ENCODE results near the gene UBA52. TPM values are rescaled to one million over a fixed set of nuclear protein-coding genes. Genes with fewer than 3 reads are reported as not detected.

The UBA52 gene
- total RNA-seq, 4 donors from 2014 or later, result 405 to 1,087 (median 865) TPM

- TF ChIP-seq POLR2A (IDR thresholded peaks at IDR 0.05) (no peak), POLR2AphosphoS5 (IDR thresholded peaks at IDR 0.05) (no peak), CTCF (IDR thresholded peaks at IDR 0.05) (no peak), EP300 (IDR thresholded peaks at IDR 0.05) (no peak)
- Histone ChIP-seq H3K27me3 (peaks cover 96% of the 10 kb centered on the region), H3K4me3 (no peak overlapping the region), H3K36me3 (no peaks in the 10 kb centered on the region), H3K9me3 (no peaks in the 10 kb centered on the region), H3K4me1 (peaks cover 57% of the 10 kb centered on the region), H3K27ac (no peak overlapping the region)
- WGBS, result no CpG with 5 or more reads among the region's 3 CpGs
- DNase-seq (ENCODE audit: low spot score in 2 of 2), result no peak
These were observed 38.5 kb downstream of the UBA52 start for GRCh38 chr19:18610245-18610555.

- H3K4me1 ChIP-seq, result peaks cover 52% of the 10 kb centered on the region
These were observed 39.1 kb downstream of the UBA52 start for GRCh38 chr19:18610556-18611326.

GRCh38 chr19:18611327-18612050 is 39.8 kb downstream of the UBA52 start:
- Histone ChIP-seq H3K4me1 (peaks cover 45% of the 10 kb centered on the region), H3K9me3 (no peaks in the 10 kb centered on the region), H3K27me3 (peaks cover 93% of the 10 kb centered on the region), H3K4me3 (peak overlapping the region; percentile 21), H3K27ac (no peak overlapping the region), H3K36me3 (no peaks in the 10 kb centered on the region)
- 4% methylated on average over 12 of the region's 62 CpGs for WGBS
- DNase-seq (ENCODE audit: low spot score in 2 of 2), result no peak
- no peak for TF ChIP-seq POLR2AphosphoS5 (IDR thresholded peaks at IDR 0.05)
- TF ChIP-seq CTCF (IDR thresholded peaks at IDR 0.05), result no peak
- TF ChIP-seq EP300 (IDR thresholded peaks at IDR 0.05), result no peak

More at GRCh38 chr19:18610556-18611326, 39.1 kb downstream of the UBA52 start:
- no peaks in the 10 kb centered on the region for H3K36me3 ChIP-seq
- H3K9me3 ChIP-seq, result no peaks in the 10 kb centered on the region
- no peak overlapping the region for H3K27ac ChIP-seq
- WGBS, result 13% methylated on average over 13 of the region's 45 CpGs
- H3K27me3 ChIP-seq, result peaks cover 96% of the 10 kb centered on the region
- DNase-seq (ENCODE audit: low spot score in 2 of 2), result no peak
- H3K4me3 ChIP-seq, result no peak overlapping the region
- TF ChIP-seq EP300 (IDR thresholded peaks at IDR 0.05) (no peak), POLR2AphosphoS5 (IDR thresholded peaks at IDR 0.05) (no peak), POLR2A (IDR thresholded peaks at IDR 0.05) (no peak), CTCF (IDR thresholded peaks at IDR 0.05) (no peak)

GRCh38 chr19:18612051-18612771 is 40.6 kb downstream of the UBA52 start:
- WGBS, result 2% methylated on average over 22 of the region's 30 CpGs
- peaks cover 96% of the 10 kb centered on the region for H3K27me3 ChIP-seq
- H3K27ac ChIP-seq, result no peak overlapping the region
- TF ChIP-seq POLR2AphosphoS5 (IDR thresholded peaks at IDR 0.05), result no peak
- no peak for TF ChIP-seq POLR2A (IDR thresholded peaks at IDR 0.05)
- TF ChIP-seq EP300 (IDR thresholded peaks at IDR 0.05), result no peak
- TF ChIP-seq CTCF (IDR thresholded peaks at IDR 0.05), result no peak
- DNase-seq (ENCODE audit: low spot score in 2 of 2), result no peak
- H3K9me3 ChIP-seq, result no peaks in the 10 kb centered on the region
- H3K36me3 ChIP-seq, result no peaks in the 10 kb centered on the region
- H3K4me1 ChIP-seq, result peaks cover 40% of the 10 kb centered on the region
- H3K4me3 ChIP-seq, result peak overlapping the region; percentile 46
